ENCODE results near the gene INSYN1.
"Not testable (repeated sequence)": the region's sequence is repeated elsewhere in the genome, so short reads cannot be mapped to it uniquely, and the experiment has no call there.

INSYN1 gene

DNA sequence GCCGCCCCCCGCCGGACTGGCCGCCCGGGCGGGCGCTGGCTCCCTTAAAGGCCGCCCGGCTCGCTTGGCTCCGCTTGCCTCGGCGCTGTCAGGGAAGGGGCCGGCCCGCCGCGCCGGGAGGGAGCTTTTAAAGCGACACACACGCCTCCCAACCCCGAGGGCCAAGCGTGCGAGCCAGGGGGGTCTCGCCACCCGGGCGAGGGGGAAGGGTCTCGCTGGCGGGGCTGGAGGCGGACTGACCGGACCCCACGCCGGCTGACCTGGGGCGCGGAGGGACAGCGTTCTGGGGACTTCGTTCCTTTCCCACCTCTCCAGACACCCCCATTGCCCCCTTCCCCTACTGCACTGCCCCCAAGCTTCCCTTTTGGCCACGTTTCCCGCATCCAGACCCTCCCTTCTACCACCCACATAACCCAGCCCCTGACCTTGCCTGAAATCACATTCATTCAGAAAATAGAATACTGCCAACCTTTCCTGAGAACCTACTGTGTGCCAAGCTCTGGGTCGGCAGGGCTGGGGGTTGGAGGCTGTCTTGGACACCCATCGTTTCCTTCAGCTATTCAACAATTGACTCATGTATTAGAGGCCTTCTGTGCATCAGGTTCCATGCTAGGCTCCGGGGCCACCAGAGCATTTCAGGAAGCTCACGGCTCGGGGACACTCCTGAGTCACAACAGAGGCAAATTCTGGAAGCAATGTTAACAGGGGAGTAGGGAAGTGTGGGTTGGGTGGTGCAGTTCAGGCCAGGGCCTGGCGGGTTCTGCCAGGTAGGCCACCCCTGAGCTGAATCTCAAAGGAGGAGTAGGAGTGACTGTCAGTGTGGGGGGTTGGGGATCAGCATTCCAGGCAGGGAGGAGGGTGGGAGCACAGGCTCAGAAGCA is at the start of gene INSYN1:
Gene INSYN1, minus strand, starts transcription at position 102 of the 881 bp plus-strand sequence. CDS start 2,221 bp downstream, outside the sequence.
- no peak for DNase-seq

GRCh38 chr15:73802431-73803041 is 49.4 kb upstream of the INSYN1 start:
- DNase-seq, result no peak

DNA sequence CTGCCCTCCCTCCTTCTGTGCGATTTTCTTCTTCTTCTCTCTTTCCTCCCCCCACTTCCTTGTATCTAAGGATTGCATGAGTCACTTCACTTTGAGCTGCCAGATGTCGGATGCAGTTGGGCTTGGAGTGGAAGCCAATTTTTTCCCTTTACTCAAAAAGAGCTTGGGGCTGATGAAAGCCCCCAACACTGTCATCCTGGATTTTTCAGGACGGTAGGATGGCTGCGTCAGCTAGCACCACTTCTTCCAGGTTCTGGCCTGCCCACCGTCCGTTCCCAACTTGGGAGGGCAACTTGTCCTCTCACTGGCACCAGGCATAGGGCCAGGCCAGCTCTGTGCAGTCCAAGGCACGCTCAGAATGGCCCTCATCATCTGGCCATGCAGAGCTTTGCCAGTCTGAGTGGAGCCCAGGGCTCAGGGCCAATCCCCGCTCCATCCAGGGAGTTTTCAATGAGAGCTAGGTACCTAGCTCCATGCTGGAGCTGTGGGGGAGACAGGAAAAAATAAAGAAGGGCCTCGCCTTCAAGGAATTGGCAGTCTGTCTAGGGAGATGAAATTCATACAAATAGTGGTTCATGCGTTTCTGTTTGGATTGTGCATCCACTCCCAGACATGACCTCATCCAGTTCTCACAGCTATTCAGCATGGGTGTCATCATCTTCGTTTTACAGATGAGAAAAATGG is 47.7 kb upstream of the INSYN1 start:
- DNase-seq, result no peak

DNA sequence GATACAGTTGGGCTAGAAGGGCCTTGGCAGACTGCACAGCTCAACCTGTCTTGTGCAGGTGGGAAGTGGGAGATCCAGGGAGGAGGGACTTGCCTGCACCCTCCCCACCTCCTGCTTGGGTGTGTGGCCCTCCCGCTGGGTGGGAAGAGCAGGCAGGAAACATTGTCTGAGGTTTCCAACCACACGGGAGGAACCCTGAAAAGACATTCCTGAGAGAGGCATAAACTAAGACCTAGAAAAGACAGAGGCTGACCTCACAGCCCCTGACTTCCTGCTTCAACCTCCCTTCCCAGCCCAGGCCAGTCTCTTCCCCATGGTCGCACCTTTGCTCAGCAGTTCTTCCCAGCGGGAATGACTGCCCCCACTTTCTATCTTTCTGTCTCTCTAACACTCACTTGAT is 46.3 kb upstream of the INSYN1 start:
- DNase-seq, result no peak

DNA sequence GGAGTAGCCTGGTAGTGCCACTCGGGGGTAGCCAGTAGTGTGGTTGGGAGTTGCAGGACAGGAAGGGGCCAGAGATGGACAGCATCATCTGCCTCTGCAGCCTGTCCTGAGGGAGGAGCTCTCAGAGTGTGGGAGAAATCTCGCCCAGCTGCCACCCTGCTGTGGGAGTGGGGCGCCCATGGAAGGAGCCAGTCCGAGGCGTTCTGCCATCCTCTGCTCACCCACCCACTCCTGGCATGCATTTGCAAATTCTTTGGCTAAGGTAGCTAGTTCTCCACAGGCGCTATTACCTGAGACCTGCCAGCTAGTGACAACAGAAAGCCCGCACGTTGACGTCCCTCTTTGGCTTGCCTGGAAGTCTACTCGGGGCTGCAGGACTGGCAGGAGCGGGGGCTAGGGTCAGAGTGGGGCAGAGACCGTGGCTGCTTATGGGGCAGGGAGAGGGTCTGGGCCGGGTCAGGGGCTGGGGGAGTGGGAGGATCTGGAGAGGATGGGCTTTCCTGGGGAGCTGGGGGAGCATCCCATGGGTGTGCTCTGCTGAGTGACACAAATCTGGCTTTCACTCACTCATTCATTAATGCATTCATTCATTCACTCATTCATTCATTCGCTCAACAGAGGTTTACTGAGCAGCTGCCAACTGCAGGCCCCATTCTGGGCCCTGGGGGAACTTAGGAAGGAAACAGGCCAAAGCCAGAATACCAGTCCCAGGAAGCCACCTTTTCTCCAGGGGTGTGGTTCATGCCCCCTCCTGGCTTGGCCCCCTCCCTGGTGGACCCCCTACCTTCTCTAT is 44.4 kb upstream of the INSYN1 start:
- DNase-seq, result no peak

- DNase-seq, result no peak
These were observed 43.2 kb upstream of the INSYN1 start for GRCh38 chr15:73796331-73796831.

- DNase-seq, result no peak
These were observed 41.4 kb upstream of the INSYN1 start for GRCh38 chr15:73794443-73795133.

GRCh38 chr15:73792899-73793541 is 39.9 kb upstream of the INSYN1 start:
- DNase-seq, result not testable (repeated sequence)

GRCh38 chr15:73792415-73792814 is 39.3 kb upstream of the INSYN1 start:
- DNase-seq, result no peak

DNA sequence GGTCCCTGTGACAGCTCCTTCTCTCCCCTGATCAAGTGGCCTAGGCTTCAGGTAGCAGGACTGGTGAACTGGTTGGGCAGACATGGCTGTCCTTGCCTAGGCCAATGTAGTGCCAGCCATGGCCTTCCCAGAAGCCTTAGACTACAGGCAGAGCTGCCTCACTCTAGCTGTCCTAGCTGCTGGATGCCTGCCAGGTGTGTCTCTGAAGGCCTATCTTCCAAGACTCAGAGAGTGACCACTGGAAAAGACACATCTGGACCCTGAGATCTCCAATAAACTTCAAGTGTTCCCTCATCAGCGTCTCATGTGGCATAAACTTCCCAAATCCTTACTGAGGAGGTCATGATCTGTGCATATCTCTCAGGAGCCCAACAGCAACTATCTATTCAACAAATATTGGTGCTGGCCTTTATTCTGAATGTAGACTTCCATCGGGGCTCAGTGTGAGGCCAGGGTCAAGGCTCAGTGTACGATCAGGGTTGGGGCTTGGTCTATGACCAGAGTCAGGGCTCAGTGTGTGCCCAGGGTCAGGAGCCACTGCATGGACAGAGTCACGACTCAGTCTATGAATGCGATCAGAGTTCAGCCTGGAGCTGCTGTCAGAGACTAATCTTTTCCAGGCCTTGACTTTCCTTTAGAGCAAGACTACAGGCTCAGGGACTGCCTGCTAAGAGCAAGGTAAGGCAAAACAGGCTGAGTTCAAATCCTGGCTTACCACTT is 36.5 kb upstream of the INSYN1 start:
- DNase-seq, result no peak

- DNase-seq, result no peak
These were observed 34.5 kb upstream of the INSYN1 start for GRCh38 chr15:73787621-73788020.

GRCh38 chr15:73786538-73786937 is 33.4 kb upstream of the INSYN1 start:
- DNase-seq, result no peak

- DNase-seq, result not testable (repeated sequence)
These were observed 32.3 kb upstream of the INSYN1 start for GRCh38 chr15:73785256-73786014.

DNA sequence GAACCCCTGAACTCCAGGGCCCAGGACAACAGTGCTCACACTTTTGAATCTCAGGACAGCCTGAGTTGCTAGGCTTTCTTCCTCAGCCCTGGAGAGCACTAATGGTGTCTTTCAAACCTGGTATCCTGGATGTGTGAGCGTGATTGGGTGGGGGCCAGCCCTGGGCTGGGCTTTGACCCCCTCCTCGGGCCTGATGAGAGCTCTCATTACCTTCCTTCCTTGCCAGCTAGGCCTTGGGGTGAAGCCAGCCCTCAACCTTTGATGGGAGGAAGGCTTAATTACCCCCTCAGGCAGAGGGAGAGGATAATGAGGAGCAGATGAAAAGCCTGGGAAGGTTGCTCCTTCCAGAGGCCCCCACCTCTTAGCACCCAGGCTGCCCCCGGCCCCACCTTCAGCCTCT is 31.1 kb upstream of the INSYN1 start:
- no peak for DNase-seq

GRCh38 chr15:73782344-73782959 is 29.3 kb upstream of the INSYN1 start:
- DNase-seq, result no peak

DNA sequence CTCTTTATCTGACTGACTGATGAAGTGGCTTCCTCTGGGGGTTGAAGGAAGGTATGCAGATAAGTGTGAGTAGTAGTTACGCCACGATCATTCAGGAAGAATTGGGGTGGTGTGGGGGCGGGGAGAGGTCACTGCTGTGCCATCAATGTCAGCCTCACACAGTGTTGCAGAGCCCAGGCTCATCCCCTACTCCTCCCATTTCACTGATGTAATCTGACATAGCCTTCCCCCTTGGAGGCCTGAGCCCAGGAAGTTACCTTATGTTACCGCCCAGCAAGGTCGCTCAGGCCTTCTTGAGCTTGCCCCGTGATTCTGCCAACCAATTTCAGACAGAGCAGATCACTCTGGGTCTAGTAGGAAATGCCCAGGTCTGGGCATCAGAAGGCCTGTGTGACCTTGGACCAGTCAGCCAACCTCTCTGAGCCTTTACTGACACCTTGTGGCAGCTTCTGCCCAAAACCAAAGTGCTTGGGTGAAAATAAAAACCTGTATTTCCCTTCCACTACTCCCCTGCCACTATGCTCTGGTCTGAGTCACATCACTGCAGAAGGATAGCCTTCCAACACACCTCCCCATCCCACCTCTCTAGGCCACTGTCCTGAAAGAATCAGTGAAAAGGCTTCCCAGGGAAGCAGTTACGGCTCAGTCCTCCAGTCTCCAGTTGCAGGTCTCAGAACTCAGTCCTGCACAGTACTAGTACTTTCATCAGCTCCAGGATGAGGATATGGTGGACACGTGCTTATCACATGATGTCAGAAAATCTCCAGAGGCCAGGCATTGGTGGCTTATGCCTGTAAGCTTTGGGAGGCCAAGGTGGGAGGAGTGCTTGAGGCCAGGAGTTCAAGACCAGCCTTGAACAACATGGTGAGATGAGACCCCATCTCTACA is 28.1 kb upstream of the INSYN1 start:
- DNase-seq, result peak; percentile 43

DNA sequence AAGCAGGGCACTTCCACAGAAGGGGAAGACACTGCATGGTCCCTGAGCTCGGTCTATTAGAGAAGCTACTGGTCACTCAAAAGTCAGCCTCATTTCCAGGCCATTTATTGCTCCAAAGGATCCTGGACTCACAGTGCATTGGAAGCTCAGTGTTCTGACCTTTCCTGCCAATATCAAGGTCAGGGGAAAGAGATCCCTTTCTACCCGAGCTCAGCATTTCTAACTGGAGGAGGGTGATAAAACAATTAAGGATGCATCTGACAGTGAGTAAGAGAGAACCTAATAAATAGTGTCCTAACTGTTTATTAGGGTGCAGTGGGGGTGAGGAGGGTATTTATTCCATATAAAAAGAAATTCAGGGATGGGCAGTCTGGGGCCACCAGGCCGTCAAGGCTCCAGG is 26.8 kb upstream of the INSYN1 start:
- DNase-seq, result no peak

DNA sequence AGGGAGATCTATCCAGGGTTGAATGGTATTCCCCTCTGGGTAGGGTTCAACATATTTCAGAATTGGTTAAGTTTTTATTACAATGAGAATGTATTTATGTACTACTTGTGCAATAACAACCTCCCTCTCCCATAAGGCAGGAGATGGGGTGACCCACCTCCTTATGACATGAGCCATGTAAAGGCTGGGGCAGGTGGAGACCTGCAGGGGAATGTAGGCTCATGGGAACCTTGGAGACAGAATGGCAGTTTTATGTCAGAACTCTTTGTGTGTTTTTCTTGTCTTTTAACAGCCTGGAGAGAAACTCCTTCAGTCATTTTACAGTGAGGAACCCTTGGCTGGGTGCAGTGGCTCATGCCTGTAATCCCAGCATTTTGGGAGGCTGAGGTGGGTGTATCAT is 24.6 kb upstream of the INSYN1 start:
- no peak for DNase-seq

- no peak for DNase-seq
These were observed 20.3 kb upstream of the INSYN1 start for GRCh38 chr15:73773428-73773827.

Measured in hematopoietic multipotent progenitor cell treated with erythropoietin and hydrocortisone succinate and interleukin-3 and kit ligand, for 8 days (in vitro differentiated cells).